Hepatocyte (in vitro differentiated cells): Measurements from ENCODE around the gene SAXO2.

Source experiments
- EZH2 ChIP-seq: fragments of 200-600 bp; sonication (generic); IDR thresholded peaks from 2 replicates; pipeline ENCODE4 v1.6.1; 2016; ENCODE audit warnings: antibody characterized with exemption, mild to moderate bottlenecking, borderline replicate concordance
- TF ChIP-seq, protein P1 (sequence below): fragments of 200-600 bp; sonication (generic); IDR thresholded peaks from 2 replicates; pipeline ENCODE4 v1.5.1; 2016; ENCODE audit warnings: antibody characterized with exemption, mild to moderate bottlenecking; ENCODE audit not compliant: poor library complexity

DNA sequence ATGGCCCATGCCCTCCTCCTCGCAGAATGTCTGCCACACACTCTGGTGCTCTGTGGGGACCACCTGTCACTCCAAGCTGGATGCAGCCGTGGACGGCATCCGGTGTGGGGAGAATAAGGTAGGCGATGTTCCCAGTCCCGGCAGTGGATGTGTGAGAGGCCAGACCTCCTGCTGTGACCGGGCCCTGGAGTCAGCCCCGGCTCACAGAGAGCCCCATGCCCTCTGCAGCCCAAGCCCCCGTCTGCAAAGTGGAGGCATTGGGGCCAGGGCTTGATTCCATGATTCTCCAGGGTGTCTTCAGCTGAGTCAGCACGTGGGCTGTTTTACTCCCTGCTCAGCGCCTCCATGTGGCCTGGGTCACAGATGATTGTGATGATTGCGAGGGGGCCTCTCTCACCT, 54.5 kb downstream of the SAXO2 start:
- TF ChIP-seq, protein P1, sequence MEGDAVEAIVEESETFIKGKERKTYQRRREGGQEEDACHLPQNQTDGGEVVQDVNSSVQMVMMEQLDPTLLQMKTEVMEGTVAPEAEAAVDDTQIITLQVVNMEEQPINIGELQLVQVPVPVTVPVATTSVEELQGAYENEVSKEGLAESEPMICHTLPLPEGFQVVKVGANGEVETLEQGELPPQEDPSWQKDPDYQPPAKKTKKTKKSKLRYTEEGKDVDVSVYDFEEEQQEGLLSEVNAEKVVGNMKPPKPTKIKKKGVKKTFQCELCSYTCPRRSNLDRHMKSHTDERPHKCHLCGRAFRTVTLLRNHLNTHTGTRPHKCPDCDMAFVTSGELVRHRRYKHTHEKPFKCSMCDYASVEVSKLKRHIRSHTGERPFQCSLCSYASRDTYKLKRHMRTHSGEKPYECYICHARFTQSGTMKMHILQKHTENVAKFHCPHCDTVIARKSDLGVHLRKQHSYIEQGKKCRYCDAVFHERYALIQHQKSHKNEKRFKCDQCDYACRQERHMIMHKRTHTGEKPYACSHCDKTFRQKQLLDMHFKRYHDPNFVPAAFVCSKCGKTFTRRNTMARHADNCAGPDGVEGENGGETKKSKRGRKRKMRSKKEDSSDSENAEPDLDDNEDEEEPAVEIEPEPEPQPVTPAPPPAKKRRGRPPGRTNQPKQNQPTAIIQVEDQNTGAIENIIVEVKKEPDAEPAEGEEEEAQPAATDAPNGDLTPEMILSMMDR = no peak
- TF ChIP-seq EZH2 = no peak
